Measurements from ENCODE around the gene NEDD1. TPM values are rescaled to one million over a fixed set of nuclear protein-coding genes. Genes with fewer than 3 reads are reported as not detected.

The NEDD1 gene
- total and polyA plus RNA-seq, 4 donors: 2.4 to 28.9 (median 3.9) TPM

DNA sequence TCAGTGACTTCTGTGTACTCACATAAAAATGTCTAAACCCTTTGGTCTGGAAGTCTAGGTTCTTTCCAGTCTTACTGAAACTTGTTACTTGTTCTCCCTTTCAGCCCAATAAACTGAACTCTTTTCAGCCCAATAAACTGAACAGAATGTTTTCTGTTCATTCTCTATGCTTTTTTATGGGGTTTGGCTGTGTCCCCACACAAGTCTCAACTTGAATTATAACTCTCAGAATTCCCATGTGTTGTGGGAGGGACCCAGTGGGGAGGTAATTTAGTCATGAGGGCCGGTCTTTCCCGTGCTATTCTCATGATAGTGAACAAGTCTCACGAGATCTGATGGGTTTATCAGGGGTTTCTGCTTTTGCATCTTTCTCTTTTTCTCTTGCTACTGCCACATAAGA is 15.0 kb upstream of the NEDD1 start (continued):
- TF ChIP-seq, protein P1, sequence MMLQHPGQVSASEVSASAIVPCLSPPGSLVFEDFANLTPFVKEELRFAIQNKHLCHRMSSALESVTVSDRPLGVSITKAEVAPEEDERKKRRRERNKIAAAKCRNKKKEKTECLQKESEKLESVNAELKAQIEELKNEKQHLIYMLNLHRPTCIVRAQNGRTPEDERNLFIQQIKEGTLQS (IDR thresholded peaks at IDR 0.05): no peak
- no peak for TF ChIP-seq RAD21 (IDR thresholded peaks at IDR 0.05)

DNA sequence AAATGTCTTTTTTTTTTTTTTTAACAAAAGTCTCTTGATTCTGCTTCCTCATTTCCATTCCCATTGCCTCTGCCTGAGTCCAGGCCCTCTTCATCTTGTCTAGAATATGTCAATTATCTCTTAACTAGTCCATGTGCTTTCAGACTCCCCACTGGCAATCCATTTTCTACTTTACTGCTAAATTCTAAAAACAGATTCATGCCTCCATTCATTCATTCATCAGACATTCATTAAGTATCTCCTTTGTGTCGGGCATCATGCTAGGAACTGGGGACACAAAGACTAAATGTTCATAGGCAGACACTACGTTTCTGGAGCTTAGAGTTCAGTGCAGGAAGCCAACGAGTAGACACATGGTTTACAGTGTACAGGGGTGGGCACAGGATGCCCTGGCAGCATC is 9.6 kb upstream of the NEDD1 start:
- no peak overlapping the region for H3K4me3 ChIP-seq (ENCODE audit: low read depth in 1 of 3, low read length in 3 of 3)
- no peaks in the 10 kb centered on the region for H3K4me1 ChIP-seq (ENCODE audit: control insufficient read depth in 4 of 4, insufficient read depth in 4 of 4, low read length in 3 of 4)
- 64% methylated on average over 3 of the region's 3 CpGs for WGBS
- no peaks in the 10 kb centered on the region for H3K27me3 ChIP-seq (ENCODE audit: control insufficient read depth in 4 of 4, insufficient read depth in 4 of 4, low read length in 3 of 4)
- TF ChIP-seq, protein P2, sequence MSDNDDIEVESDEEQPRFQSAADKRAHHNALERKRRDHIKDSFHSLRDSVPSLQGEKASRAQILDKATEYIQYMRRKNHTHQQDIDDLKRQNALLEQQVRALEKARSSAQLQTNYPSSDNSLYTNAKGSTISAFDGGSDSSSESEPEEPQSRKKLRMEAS (IDR thresholded peaks at IDR 0.05): no peak
- TF ChIP-seq FOXA2 (IDR thresholded peaks at IDR 0.05) (no peak), JUND (IDR thresholded peaks at IDR 0.05) (no peak), TAF1 (conservative IDR thresholded peaks at IDR 0.05) (no peak), HNF4G (IDR thresholded peaks at IDR 0.05) (no peak), GABPA (IDR thresholded peaks at IDR 0.05 in 1 of 2, conservative IDR thresholded peaks at IDR 0.05 in 1 of 2) (no peak), RXRA (IDR thresholded peaks at IDR 0.05) (no peak), FOXA1 (IDR thresholded peaks at IDR 0.05) (no peak), YY1 (IDR thresholded peaks at IDR 0.05) (no peak), HNF4A (conservative IDR thresholded peaks at IDR 0.05) (no peak)
- TF ChIP-seq, protein P3, sequence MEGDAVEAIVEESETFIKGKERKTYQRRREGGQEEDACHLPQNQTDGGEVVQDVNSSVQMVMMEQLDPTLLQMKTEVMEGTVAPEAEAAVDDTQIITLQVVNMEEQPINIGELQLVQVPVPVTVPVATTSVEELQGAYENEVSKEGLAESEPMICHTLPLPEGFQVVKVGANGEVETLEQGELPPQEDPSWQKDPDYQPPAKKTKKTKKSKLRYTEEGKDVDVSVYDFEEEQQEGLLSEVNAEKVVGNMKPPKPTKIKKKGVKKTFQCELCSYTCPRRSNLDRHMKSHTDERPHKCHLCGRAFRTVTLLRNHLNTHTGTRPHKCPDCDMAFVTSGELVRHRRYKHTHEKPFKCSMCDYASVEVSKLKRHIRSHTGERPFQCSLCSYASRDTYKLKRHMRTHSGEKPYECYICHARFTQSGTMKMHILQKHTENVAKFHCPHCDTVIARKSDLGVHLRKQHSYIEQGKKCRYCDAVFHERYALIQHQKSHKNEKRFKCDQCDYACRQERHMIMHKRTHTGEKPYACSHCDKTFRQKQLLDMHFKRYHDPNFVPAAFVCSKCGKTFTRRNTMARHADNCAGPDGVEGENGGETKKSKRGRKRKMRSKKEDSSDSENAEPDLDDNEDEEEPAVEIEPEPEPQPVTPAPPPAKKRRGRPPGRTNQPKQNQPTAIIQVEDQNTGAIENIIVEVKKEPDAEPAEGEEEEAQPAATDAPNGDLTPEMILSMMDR (IDR thresholded peaks at IDR 0.05; ENCODE audit: low read depth, low read length, missing input control): no peak
- TF ChIP-seq, protein P1 (IDR thresholded peaks at IDR 0.05): no peak
- TF ChIP-seq, protein P4, sequence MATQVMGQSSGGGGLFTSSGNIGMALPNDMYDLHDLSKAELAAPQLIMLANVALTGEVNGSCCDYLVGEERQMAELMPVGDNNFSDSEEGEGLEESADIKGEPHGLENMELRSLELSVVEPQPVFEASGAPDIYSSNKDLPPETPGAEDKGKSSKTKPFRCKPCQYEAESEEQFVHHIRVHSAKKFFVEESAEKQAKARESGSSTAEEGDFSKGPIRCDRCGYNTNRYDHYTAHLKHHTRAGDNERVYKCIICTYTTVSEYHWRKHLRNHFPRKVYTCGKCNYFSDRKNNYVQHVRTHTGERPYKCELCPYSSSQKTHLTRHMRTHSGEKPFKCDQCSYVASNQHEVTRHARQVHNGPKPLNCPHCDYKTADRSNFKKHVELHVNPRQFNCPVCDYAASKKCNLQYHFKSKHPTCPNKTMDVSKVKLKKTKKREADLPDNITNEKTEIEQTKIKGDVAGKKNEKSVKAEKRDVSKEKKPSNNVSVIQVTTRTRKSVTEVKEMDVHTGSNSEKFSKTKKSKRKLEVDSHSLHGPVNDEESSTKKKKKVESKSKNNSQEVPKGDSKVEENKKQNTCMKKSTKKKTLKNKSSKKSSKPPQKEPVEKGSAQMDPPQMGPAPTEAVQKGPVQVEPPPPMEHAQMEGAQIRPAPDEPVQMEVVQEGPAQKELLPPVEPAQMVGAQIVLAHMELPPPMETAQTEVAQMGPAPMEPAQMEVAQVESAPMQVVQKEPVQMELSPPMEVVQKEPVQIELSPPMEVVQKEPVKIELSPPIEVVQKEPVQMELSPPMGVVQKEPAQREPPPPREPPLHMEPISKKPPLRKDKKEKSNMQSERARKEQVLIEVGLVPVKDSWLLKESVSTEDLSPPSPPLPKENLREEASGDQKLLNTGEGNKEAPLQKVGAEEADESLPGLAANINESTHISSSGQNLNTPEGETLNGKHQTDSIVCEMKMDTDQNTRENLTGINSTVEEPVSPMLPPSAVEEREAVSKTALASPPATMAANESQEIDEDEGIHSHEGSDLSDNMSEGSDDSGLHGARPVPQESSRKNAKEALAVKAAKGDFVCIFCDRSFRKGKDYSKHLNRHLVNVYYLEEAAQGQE (IDR thresholded peaks at IDR 0.05): no peak
- H3K27ac ChIP-seq (ENCODE audit: low read depth in 1 of 2, low read length in 2 of 2): no peak overlapping the region
- no peak for DNase-seq (ENCODE audit: low spot score)
- no peaks in the 10 kb centered on the region for H3K36me3 ChIP-seq (ENCODE audit: control insufficient read depth in 4 of 4, insufficient read depth in 3 of 4, low read depth in 1 of 4, low read length in 3 of 4)
- H3K9me3 ChIP-seq (ENCODE audit: control insufficient read depth in 4 of 4, low read length in 3 of 4): no peaks in the 10 kb centered on the region
- no peak overlapping the region for H3K9ac ChIP-seq (ENCODE audit: low read depth in 1 of 2, low read length in 2 of 2)

DNA sequence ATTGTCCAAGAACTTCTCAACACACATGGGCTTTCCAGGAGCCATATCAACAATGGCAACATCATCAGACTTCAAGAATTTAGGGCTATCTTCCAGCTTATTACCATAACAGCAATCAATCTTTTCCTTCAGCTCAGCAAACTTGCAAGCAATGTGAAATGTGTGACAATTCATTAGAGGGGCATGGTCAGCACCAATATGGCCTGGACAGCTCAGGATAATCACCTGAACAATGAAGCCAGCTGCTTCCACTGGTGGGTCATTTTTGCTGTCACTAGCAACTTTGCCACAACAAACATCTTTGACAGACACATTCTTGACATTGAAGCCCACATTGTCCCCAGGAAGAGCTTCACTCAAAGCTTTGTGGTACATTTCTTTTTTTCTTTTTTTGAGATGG is 5.9 kb upstream of the NEDD1 start:
- Histone ChIP-seq H3K9ac (ENCODE audit: low read depth in 1 of 2, low read length in 2 of 2) (no peak overlapping the region), H3K27ac (ENCODE audit: low read depth in 1 of 2, low read length in 2 of 2) (no peak overlapping the region), H3K27me3 (ENCODE audit: control insufficient read depth in 4 of 4, insufficient read depth in 4 of 4, low read length in 3 of 4) (no peaks in the 10 kb centered on the region), H3K4me1 (ENCODE audit: control insufficient read depth in 4 of 4, insufficient read depth in 4 of 4, low read length in 3 of 4) (no peaks in the 10 kb centered on the region), H3K4me3 (ENCODE audit: low read depth in 1 of 3, low read length in 3 of 3) (no peak overlapping the region), H3K9me3 (ENCODE audit: control insufficient read depth in 4 of 4, low read length in 3 of 4) (no peaks in the 10 kb centered on the region), H3K36me3 (ENCODE audit: control insufficient read depth in 4 of 4, insufficient read depth in 3 of 4, low read depth in 1 of 4, low read length in 3 of 4) (no peaks in the 10 kb centered on the region)
- TF ChIP-seq, protein P4 (IDR thresholded peaks at IDR 0.05): peak; percentile 62
- TF ChIP-seq YY1 (IDR thresholded peaks at IDR 0.05): no peak
- DNase-seq (ENCODE audit: low spot score): no peak
